H1 (cell line): ENCODE data around the gene TIMMDC1.

ENCODE experiments used
- ATF2 ChIP-seq: IDR thresholded peaks from 2 replicates; pipeline ENCODE4 v1.6.1; 2012; ENCODE audit warnings: low read length, inconsistent platforms
- BRCA1 ChIP-seq: IDR thresholded peaks from 2 replicates; pipeline ENCODE4 v1.6.1; 2012; ENCODE audit warnings: low read depth, low read length, improper control_type of control experiment
- CHD1 ChIP-seq: IDR thresholded peaks from 2 replicates; pipeline ENCODE4 v1.6.1; 2012; ENCODE audit warnings: low read depth, low read length, improper control_type of control experiment
- EZH2 ChIP-seq: fragments of 200-600 bp; sonication (generic); IDR thresholded peaks from 2 replicates; pipeline ENCODE4 v1.7.1; 2012; ENCODE audit warnings: low read depth, mild to moderate bottlenecking, moderate library complexity, low read length, inconsistent platforms; ENCODE audit not compliant: severe bottlenecking
- JUND ChIP-seq: IDR thresholded peaks from 2 replicates; pipeline ENCODE4 v1.6.1; 2011; ENCODE audit warnings: mild to moderate bottlenecking, improper control_type of control experiment, low read length
- PHF8 ChIP-seq: fragments of 200-600 bp; sonication (generic); conservative IDR thresholded peaks from 2 replicates; pipeline ENCODE4 v1.7.1; 2012; ENCODE audit warnings: low read depth, mild to moderate bottlenecking, inconsistent platforms, low read length, moderate library complexity
- POLR2A ChIP-seq, 2 experiments: IDR thresholded peaks; 1 replicate in 1 of 2; 2 replicates in 1 of 2; pipeline ENCODE4 v1.6.1; 2011; ENCODE audit warnings: low read depth in 2 of 2, low read length in 2 of 2, mild to moderate bottlenecking in 2 of 2; ENCODE audit errors: control extremely low read depth in 1 of 2
- RAD21 ChIP-seq, 2 experiments: IDR thresholded peaks in 1 of 2; conservative IDR thresholded peaks in 1 of 2; 2 replicates each; pipeline ENCODE4 v1.6.1; 2011; ENCODE audit warnings: low read depth in 2 of 2, low read length in 2 of 2, improper control_type of control experiment in 1 of 2, inconsistent platforms in 1 of 2, mild to moderate bottlenecking in 1 of 2, moderate library complexity in 1 of 2
- SP1 ChIP-seq: IDR thresholded peaks from 2 replicates; pipeline ENCODE4 v1.6.1; 2011; ENCODE audit warnings: low read depth, low read length
- SRF ChIP-seq: IDR thresholded peaks from 2 replicates; pipeline ENCODE4 v1.6.1; 2011; ENCODE audit warnings: mild to moderate bottlenecking, low read depth, low read length, moderate library complexity
- TAF1 ChIP-seq: IDR thresholded peaks from 2 replicates; pipeline ENCODE4 v1.6.1; 2011; ENCODE audit warnings: mild to moderate bottlenecking, low read depth, low read length
- TEAD4 ChIP-seq: IDR thresholded peaks from 2 replicates; pipeline ENCODE4 v1.6.1; 2012; ENCODE audit warnings: low read depth, low read length, inconsistent platforms, mixed read lengths
- ZNF274 ChIP-seq: IDR thresholded peaks from 2 replicates; pipeline ENCODE4 v1.7.0; 2012; ENCODE audit warnings: low read length, borderline replicate concordance; ENCODE audit errors: extremely low read depth
- TF ChIP-seq, protein P1 (sequence below), 3 experiments: IDR thresholded peaks; 1 replicate in 2 of 3; 2 replicates in 1 of 3; pipeline versions ENCODE4 v1.5.1 to v1.6.1; 2011; ENCODE audit warnings: low read length in 3 of 3, mild to moderate bottlenecking in 3 of 3, inconsistent platforms in 2 of 3, low read depth in 1 of 3, moderate library complexity in 1 of 3; ENCODE audit not compliant: insufficient read depth in 1 of 3; ENCODE audit errors: control extremely low read depth in 1 of 3

DNA sequence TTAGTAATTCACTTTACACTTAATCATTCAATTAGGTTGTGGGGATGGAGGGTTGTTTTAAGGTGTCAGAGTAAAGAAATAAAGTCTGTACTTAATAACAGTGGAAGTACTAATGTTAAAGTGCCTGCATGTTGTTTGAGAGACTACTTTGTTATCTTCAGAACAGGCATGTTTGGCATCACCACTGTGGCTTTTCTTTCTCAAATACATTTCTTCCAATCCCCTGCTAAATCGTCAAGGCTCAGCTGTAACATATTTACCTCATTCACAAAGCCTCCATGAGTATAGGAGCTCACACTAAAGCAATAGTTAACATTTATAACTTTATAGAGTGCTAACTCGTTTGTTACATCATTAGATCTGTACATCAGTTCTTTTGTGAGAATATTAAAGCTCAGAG, 2.6 kb downstream of the TIMMDC1 start:
- TF ChIP-seq, protein P1, sequence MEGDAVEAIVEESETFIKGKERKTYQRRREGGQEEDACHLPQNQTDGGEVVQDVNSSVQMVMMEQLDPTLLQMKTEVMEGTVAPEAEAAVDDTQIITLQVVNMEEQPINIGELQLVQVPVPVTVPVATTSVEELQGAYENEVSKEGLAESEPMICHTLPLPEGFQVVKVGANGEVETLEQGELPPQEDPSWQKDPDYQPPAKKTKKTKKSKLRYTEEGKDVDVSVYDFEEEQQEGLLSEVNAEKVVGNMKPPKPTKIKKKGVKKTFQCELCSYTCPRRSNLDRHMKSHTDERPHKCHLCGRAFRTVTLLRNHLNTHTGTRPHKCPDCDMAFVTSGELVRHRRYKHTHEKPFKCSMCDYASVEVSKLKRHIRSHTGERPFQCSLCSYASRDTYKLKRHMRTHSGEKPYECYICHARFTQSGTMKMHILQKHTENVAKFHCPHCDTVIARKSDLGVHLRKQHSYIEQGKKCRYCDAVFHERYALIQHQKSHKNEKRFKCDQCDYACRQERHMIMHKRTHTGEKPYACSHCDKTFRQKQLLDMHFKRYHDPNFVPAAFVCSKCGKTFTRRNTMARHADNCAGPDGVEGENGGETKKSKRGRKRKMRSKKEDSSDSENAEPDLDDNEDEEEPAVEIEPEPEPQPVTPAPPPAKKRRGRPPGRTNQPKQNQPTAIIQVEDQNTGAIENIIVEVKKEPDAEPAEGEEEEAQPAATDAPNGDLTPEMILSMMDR (IDR thresholded peaks at IDR 0.05; ENCODE audit: control extremely low read depth in 1 of 3, insufficient read depth in 1 of 3, low read depth in 1 of 3, low read length in 3 of 3): no peak
- TF ChIP-seq EZH2 (no peak), ATF2 (no peak), ZNF274 (no peak), TEAD4 (no peak), SP1 (no peak), JUND (no peak), RAD21 (IDR thresholded peaks at IDR 0.05 in 1 of 2, conservative IDR thresholded peaks at IDR 0.05 in 1 of 2; ENCODE audit: low read depth in 2 of 2, low read length in 2 of 2) (no peak), PHF8 (no peak), BRCA1 (no peak), POLR2A (IDR thresholded peaks at IDR 0.05; ENCODE audit: control extremely low read depth in 1 of 2, low read depth in 2 of 2, low read length in 2 of 2) (no peak), TAF1 (no peak), SRF (no peak), CHD1 (no peak)
